ENCODE measurements around the gene PHAX. TPM values are rescaled to one million over a fixed set of nuclear protein-coding genes. Genes with fewer than 3 reads are reported as not detected.

PHAX gene
- polyA plus RNA-seq, 1 experiment = 61.0 TPM

- H3K27me3 ChIP-seq (ENCODE audit: control insufficient read depth, insufficient read depth, low read length) = no peaks in the 10 kb centered on the region
- no peak for DNase-seq (ENCODE audit: low read depth, low spot score)
- TF ChIP-seq CTCF (IDR thresholded peaks at IDR 0.05; ENCODE audit: low read depth, low read length) = no peak
- ChIA-PET POLR2A (no interaction called here), CTCF (interaction anchor here (0.6 to 8.4 kb wide), 37 partner anchors 9 to 644 kb away, joined by 3 to 159 read pairs (median 5); partner anchors contain the start of gene LMNB1)
- no peak overlapping the region for H3K27ac ChIP-seq (ENCODE audit: low read depth, low read length)
- no peak overlapping the region for H3K4me3 ChIP-seq (ENCODE audit: low read depth, low read length)
- H3K9me3 ChIP-seq (ENCODE audit: control insufficient read depth, insufficient read depth, low read length) = no peaks in the 10 kb centered on the region
Observed at GRCh38 chr5:126675338-126675737, 74.6 kb downstream of the PHAX start.

GRCh38 chr5:126676195-126676624, 75.5 kb downstream of the PHAX start:
- ChIA-PET POLR2A (no interaction called here), CTCF (interaction anchor here (0.6 to 8.4 kb wide), 35 partner anchors 9 to 643 kb away, joined by 3 to 159 read pairs (median 5); partner anchors contain the start of gene LMNB1)

More at GRCh38 chr5:126676195-126676624, 75.5 kb downstream of the PHAX start:
- no peaks in the 10 kb centered on the region for H3K27me3 ChIP-seq (ENCODE audit: control insufficient read depth, insufficient read depth, low read length)
- no peak overlapping the region for H3K27ac ChIP-seq (ENCODE audit: low read depth, low read length)
- TF ChIP-seq CTCF (IDR thresholded peaks at IDR 0.05; ENCODE audit: low read depth, low read length) = peak; percentile 87
- no peaks in the 10 kb centered on the region for H3K9me3 ChIP-seq (ENCODE audit: control insufficient read depth, insufficient read depth, low read length)
- peak; percentile 18 for DNase-seq (ENCODE audit: low read depth, low spot score)
- H3K4me3 ChIP-seq (ENCODE audit: low read depth, low read length) = no peak overlapping the region

Small RNA genes lying within 50 kb of the gene (small RNA-seq; reads per million reads assigned to genes)
- gene BOLA3P3 (ENCODE audit: insufficient read length, low read depth) = not detected
- not detected for gene RNU6-290P (ENCODE audit: insufficient read length, low read depth)

Other genes starting within 250 kb of the PHAX start
- 9.4 and 11.9 TPM in 2 replicates for gene GRAMD2B, start 177.5 kb upstream of the PHAX start, polyA plus RNA-seq (2011; rRNA removed)
- gene ALDH7A1, start 5.7 kb upstream of the PHAX start, polyA plus RNA-seq (2011; rRNA removed) = 82.2 and 97.2 TPM in 2 replicates
- 11.9 and 17.2 TPM in 2 replicates for gene LMNB1, start 176.2 kb downstream of the PHAX start, polyA plus RNA-seq (2011; rRNA removed)

Data from AG04450 (cell line).